HepG2 (cell line): ENCODE measurements around the gene RASA3.

Experiments used
- CHCHD3 ChIP-seq: sonication (generic); formaldehyde crosslinking; IDR thresholded peaks from 2 replicates; pipeline ENCODE4 v1.8.0; 2022; ENCODE audit warnings: mild to moderate bottlenecking, missing genetic modification reagents, moderate library complexity
- LRRFIP1 ChIP-seq: sonication (generic); formaldehyde crosslinking; conservative IDR thresholded peaks from 2 replicates; pipeline ENCODE4 v1.4.0; 2020; ENCODE audit warnings: missing genetic modification reagents
- MED13 ChIP-seq: sonication (generic); formaldehyde crosslinking; IDR thresholded peaks from 2 replicates; pipeline ENCODE4 v1.5.0; 2020; ENCODE audit warnings: missing genetic modification reagents
- MTF2 ChIP-seq: sonication (generic); formaldehyde crosslinking; IDR thresholded peaks from 2 replicates; pipeline ENCODE4 v1.5.0; 2020; ENCODE audit warnings: missing genetic modification reagents, borderline replicate concordance
- POLR2A ChIP-seq, 2 experiments: IDR thresholded peaks; 2 replicates each; pipeline ENCODE4 v1.6.1; 2011; ENCODE audit warnings: low read depth in 2 of 2, low read length in 2 of 2, mild to moderate bottlenecking in 1 of 2, moderate library complexity in 1 of 2; ENCODE audit not compliant: insufficient read depth in 1 of 2
- ZFP1 ChIP-seq: IDR thresholded peaks from 2 replicates; pipeline ENCODE4 v1.6.1; 2016
- ZNF12 ChIP-seq: sonication (generic); formaldehyde crosslinking; IDR thresholded peaks from 2 replicates; pipeline ENCODE4 v1.5.0; 2020; ENCODE audit warnings: missing genetic modification reagents
- ZNF121 ChIP-seq: sonication (generic); formaldehyde crosslinking; IDR thresholded peaks from 2 replicates; pipeline ENCODE4 v1.5.0; 2020; ENCODE audit warnings: mild to moderate bottlenecking, missing genetic modification reagents
- ZNF557 ChIP-seq: sonication (generic); formaldehyde crosslinking; IDR thresholded peaks from 2 replicates; pipeline ENCODE4 v1.4.0; 2020; ENCODE audit warnings: missing genetic modification reagents

- TF ChIP-seq ZNF121 (CRISPR knock-in tag) (no peak), MED13 (CRISPR knock-in tag) (no peak), CHCHD3 (CRISPR knock-in tag) (no peak), LRRFIP1 (no peak), MTF2 (CRISPR knock-in tag) (no peak), POLR2A (IDR thresholded peaks at IDR 0.05; ENCODE audit: insufficient read depth in 1 of 2, low read depth in 2 of 2, low read length in 2 of 2) (no peak), ZNF12 (CRISPR knock-in tag) (no peak), ZFP1 (CRISPR knock-in tag) (no peak), ZNF557 (CRISPR knock-in tag) (no peak)
Measured at GRCh38 chr13:114027826-114028225, 104.6 kb downstream of the RASA3 start.
